Astrocyte (in vitro differentiated cells and primary cell): ENCODE results near the gene SYCE1L.

Experiments
- EZH2 ChIP-seq: IDR thresholded peaks from 2 replicates; pipeline ENCODE4 v1.6.1; 2012; ENCODE audit warnings: mild to moderate bottlenecking, low read length, inconsistent platforms; ENCODE audit not compliant: insufficient read depth
- TF ChIP-seq, protein P1 (sequence below): IDR thresholded peaks from 2 replicates; pipeline ENCODE4 v1.5.1; 2011; ENCODE audit warnings: low read depth, mild to moderate bottlenecking, inconsistent platforms, low read length, moderate library complexity; ENCODE audit not compliant: insufficient read depth

- TF ChIP-seq, protein P1, sequence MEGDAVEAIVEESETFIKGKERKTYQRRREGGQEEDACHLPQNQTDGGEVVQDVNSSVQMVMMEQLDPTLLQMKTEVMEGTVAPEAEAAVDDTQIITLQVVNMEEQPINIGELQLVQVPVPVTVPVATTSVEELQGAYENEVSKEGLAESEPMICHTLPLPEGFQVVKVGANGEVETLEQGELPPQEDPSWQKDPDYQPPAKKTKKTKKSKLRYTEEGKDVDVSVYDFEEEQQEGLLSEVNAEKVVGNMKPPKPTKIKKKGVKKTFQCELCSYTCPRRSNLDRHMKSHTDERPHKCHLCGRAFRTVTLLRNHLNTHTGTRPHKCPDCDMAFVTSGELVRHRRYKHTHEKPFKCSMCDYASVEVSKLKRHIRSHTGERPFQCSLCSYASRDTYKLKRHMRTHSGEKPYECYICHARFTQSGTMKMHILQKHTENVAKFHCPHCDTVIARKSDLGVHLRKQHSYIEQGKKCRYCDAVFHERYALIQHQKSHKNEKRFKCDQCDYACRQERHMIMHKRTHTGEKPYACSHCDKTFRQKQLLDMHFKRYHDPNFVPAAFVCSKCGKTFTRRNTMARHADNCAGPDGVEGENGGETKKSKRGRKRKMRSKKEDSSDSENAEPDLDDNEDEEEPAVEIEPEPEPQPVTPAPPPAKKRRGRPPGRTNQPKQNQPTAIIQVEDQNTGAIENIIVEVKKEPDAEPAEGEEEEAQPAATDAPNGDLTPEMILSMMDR = no peak
- TF ChIP-seq EZH2 = no peak
Observed at GRCh38 chr16:77166726-77167125, 32.5 kb upstream of the SYCE1L start.
